Parathyroid adenoma (tissue), 2 donors: Measurements from ENCODE around the gene BLOC1S4.

Experiments
- H2AFZ ChIP-seq: fragments of 300-600 bp; sonication (generic); one replicate; pipeline ENCODE4 v1.7.0; 2017; ENCODE audit warnings: antibody characterized with exemption, mild to moderate bottlenecking
- H3K27ac ChIP-seq: fragments of 300-600 bp; sonication (generic); one replicate; pipeline ENCODE4 v1.7.0; 2017
- H3K27me3 ChIP-seq: fragments of 300-600 bp; sonication (generic); one replicate; pipeline ENCODE4 v1.7.0; 2017; ENCODE audit warnings: low read length; ENCODE audit not compliant: control insufficient read depth, insufficient read depth
- H3K36me3 ChIP-seq: fragments of 300-600 bp; sonication (generic); one replicate; pipeline ENCODE4 v1.7.0; 2017; ENCODE audit warnings: low read length; ENCODE audit not compliant: control insufficient read depth, insufficient read depth
- H3K4me1 ChIP-seq: fragments of 300-600 bp; sonication (generic); one replicate; pipeline ENCODE4 v1.7.0; 2017; ENCODE audit warnings: control low read depth
- H3K4me2 ChIP-seq: fragments of 300-600 bp; sonication (generic); one replicate; pipeline ENCODE4 v1.7.0; 2017; ENCODE audit warnings: low read length
- H3K4me3 ChIP-seq: fragments of 300-600 bp; sonication (generic); one replicate; pipeline ENCODE4 v1.7.0; 2017; ENCODE audit warnings: low read depth, low read length
- H3K79me2 ChIP-seq: fragments of 300-600 bp; sonication (generic); one replicate; pipeline ENCODE4 v1.7.0; 2017; ENCODE audit warnings: control low read depth
- H3K9ac ChIP-seq: fragments of 300-600 bp; sonication (generic); one replicate; pipeline ENCODE4 v1.7.0; 2017; ENCODE audit warnings: mild to moderate bottlenecking
- H3K9me3 ChIP-seq: fragments of 300-600 bp; sonication (generic); one replicate; pipeline ENCODE4 v1.7.0; 2017; ENCODE audit warnings: low read length; ENCODE audit not compliant: control insufficient read depth
- TF ChIP-seq, protein P1 (sequence below): fragments of 300-600 bp; sonication (generic); IDR thresholded peaks from one replicate; pipeline ENCODE4 v1.7.0; 2017; ENCODE audit warnings: antibody characterized with exemption, mild to moderate bottlenecking
- donor health status: primary hyperparathyroidism.

Gene BLOC1S4

DNA sequence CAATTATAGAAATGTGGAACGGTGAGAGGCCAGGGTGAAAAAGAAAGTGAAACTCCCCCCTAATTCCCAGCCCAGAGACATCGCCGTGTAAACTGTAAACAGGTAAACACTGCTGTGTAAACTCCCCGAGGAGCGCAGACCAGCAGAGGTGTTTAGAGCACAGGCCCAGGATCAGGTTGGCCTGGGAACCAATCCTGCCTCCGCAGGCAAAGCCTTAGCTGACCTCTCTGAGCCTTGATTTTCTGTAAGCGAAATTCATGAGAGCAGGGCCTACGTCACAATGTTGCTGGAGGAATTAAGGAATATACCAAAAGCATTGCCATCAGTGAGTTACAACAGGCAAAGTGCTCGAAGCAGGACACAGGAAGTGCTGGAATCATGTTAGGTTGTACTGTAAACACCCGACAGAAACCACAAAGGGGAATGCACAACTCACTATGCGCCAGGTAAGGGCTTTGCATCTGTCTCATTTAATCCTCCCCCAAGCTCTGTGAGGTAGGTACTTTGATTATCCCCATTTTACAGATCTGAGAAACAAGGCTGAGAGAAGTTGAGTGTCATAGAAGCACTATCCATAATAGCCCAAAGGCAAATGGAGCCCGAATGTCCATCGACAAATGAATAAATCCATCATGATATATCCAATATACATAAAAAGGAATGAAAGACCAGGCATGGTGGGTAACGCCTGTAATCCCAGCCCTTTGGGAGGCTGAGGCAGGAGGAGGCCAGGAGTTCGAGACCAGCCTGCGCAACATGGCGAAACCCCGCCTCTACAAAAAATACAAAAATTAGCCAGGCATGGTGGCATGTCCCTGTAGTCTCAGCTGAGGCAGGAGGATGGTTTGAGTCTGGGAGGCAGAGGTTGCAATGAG lies 35.9 kb downstream of the BLOC1S4 start:
- Histone ChIP-seq H3K27ac (no peak overlapping the region), H3K4me3 (no peak overlapping the region)
- TF ChIP-seq, protein P1, sequence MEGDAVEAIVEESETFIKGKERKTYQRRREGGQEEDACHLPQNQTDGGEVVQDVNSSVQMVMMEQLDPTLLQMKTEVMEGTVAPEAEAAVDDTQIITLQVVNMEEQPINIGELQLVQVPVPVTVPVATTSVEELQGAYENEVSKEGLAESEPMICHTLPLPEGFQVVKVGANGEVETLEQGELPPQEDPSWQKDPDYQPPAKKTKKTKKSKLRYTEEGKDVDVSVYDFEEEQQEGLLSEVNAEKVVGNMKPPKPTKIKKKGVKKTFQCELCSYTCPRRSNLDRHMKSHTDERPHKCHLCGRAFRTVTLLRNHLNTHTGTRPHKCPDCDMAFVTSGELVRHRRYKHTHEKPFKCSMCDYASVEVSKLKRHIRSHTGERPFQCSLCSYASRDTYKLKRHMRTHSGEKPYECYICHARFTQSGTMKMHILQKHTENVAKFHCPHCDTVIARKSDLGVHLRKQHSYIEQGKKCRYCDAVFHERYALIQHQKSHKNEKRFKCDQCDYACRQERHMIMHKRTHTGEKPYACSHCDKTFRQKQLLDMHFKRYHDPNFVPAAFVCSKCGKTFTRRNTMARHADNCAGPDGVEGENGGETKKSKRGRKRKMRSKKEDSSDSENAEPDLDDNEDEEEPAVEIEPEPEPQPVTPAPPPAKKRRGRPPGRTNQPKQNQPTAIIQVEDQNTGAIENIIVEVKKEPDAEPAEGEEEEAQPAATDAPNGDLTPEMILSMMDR = no peak

DNA sequence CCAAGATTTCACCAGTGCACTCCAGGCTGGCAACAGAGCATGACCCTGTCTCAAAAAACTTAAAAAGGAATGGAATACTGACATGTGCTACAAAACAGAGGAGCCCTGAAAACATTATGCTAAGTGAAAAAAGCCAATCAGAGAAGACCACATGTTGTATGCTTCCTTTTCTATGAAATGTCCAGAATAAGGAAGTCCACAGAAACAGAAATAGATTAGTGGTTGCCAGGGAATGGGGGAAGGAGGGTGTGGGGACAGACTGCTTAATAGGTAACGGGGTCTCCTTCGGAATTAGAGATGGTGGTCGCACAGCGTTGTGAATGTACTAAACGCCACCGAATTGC lies 36.5 kb downstream of the BLOC1S4 start:
- H3K36me3 ChIP-seq = no peaks in the 10 kb centered on the region
- no peak overlapping the region for H3K27ac ChIP-seq
- H3K4me3 ChIP-seq = no peak overlapping the region
- no peak overlapping the region for H3K9ac ChIP-seq
- no peaks in the 10 kb centered on the region for H3K9me3 ChIP-seq
- TF ChIP-seq, protein P1 = no peak
- H2AFZ ChIP-seq = no peak overlapping the region
- no peaks in the 10 kb centered on the region for H3K79me2 ChIP-seq
- H3K4me1 ChIP-seq = no peaks in the 10 kb centered on the region
- no peak overlapping the region for H3K4me2 ChIP-seq
- H3K27me3 ChIP-seq = no peaks in the 10 kb centered on the region

More for the DNA sequence above, 35.9 kb downstream of the BLOC1S4 start:
- H3K4me1 ChIP-seq = no peaks in the 10 kb centered on the region
- H2AFZ ChIP-seq = no peak overlapping the region
- no peak overlapping the region for H3K4me2 ChIP-seq
- H3K79me2 ChIP-seq = no peaks in the 10 kb centered on the region
- no peaks in the 10 kb centered on the region for H3K36me3 ChIP-seq
- H3K27me3 ChIP-seq = no peaks in the 10 kb centered on the region
- no peak overlapping the region for H3K9ac ChIP-seq
- H3K9me3 ChIP-seq = no peaks in the 10 kb centered on the region

DNA sequence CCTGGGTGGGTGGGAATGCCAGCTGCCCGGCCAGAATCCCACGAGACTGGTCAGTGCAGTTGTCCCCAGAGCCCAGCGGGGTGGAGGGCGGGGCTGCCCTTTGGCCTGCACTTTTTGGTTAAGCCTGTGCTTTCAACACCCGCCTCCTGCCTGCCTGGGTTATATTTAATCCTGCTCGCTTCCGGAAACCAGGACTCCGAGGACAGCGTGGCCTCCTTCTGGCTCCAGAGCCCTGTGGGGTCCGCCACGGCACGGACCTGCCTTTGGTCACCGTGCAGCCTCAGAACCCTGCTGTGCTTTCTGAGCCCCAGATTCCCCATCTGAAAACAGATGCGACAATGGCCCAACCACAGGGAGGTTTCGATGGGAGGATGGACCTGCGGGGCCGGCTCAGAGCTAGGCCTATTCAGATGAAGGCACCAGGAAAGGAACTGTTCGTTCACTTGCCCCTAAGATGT lies 37.2 kb downstream of the BLOC1S4 start:
- Histone ChIP-seq H2AFZ (no peak overlapping the region), H3K27me3 (no peaks in the 10 kb centered on the region), H3K36me3 (no peaks in the 10 kb centered on the region), H3K9ac (no peak overlapping the region), H3K79me2 (no peaks in the 10 kb centered on the region), H3K4me2 (no peak overlapping the region), H3K4me3 (no peak overlapping the region), H3K4me1 (no peaks in the 10 kb centered on the region), H3K9me3 (no peaks in the 10 kb centered on the region), H3K27ac (no peak overlapping the region)
- TF ChIP-seq, protein P1 = no peak

DNA sequence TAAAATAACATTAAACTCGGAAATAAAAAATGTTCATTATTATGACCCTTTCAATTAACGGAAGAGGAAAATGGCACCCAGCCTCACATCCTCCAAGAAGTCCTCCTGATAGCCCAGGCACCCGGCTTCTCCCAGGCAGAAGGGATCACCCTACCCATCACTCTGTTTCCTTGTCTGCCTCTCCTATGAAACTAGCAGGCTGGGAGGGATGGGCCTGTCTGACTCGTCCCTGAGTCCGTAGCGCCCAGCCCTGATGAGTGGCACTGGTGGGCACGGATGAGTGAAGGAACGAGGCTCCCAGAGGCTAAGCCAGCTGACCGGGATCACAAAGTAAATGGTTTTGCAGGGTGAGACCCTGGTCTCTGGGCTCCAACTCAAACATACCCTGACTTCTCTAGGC lies 37.9 kb downstream of the BLOC1S4 start:
- Histone ChIP-seq H3K9ac (no peak overlapping the region), H3K27ac (no peak overlapping the region), H2AFZ (no peak overlapping the region), H3K9me3 (no peaks in the 10 kb centered on the region), H3K27me3 (no peaks in the 10 kb centered on the region), H3K4me2 (no peak overlapping the region), H3K79me2 (no peaks in the 10 kb centered on the region), H3K36me3 (no peaks in the 10 kb centered on the region), H3K4me3 (no peak overlapping the region), H3K4me1 (no peaks in the 10 kb centered on the region)
- TF ChIP-seq, protein P1 = no peak
